Measurements from ENCODE around the gene GTF3C6. TPM values are rescaled to one million over a fixed set of nuclear protein-coding genes. Genes with fewer than 3 reads are reported as not detected.
"Not testable (repeated sequence)": the region's sequence is repeated elsewhere in the genome, so short reads cannot be mapped to it uniquely, and the experiment has no call there.

Gene GTF3C6
- total and polyA plus RNA-seq, 2 donors from 2014 or later: 78.1 to 128 TPM

GRCh38 chr6:110965629-110966229 lies 7.2 kb downstream of the GTF3C6 start:
- intact Hi-C loops (cut with DNase I): no loop called here
- no peak for TF ChIP-seq CTCF (IDR thresholded peaks at IDR 0.05; ENCODE audit: borderline replicate concordance, extremely low read depth, insufficient read depth)
- Histone ChIP-seq H3K36me3 (ENCODE audit: control insufficient read depth in 2 of 3, insufficient read depth in 3 of 3, low read length in 3 of 3) (peaks cover 2 to 8% (median 4%) of the 10 kb centered on the region in 3 donors), H3K27ac (ENCODE audit: low read depth in 2 of 2, low read length in 2 of 2) (no peak overlapping the region), H3K9me3 (ENCODE audit: control insufficient read depth in 2 of 3, insufficient read depth in 1 of 3, low read length in 3 of 3) (no peaks in the 10 kb centered on the region), H3K4me1 (ENCODE audit: control insufficient read depth in 2 of 3, insufficient read depth in 2 of 3, low read depth in 1 of 3, low read length in 3 of 3) (no peaks in the 10 kb centered on the region), H3K9ac (ENCODE audit: low read length in 3 of 3) (no peak overlapping the region), H3K27me3 (ENCODE audit: control insufficient read depth, insufficient read depth, low read length) (no peaks in the 10 kb centered on the region), H3K4me3 (ENCODE audit: low read length in 3 of 3) (no peak overlapping the region)
- no peak for FAIRE-seq
- DNase-seq: no peak

- not testable (repeated sequence) for FAIRE-seq; H3K36me3 ChIP-seq (ENCODE audit: control insufficient read depth in 2 of 3, insufficient read depth in 3 of 3, low read length in 3 of 3)
These were observed 10.2 kb downstream of the GTF3C6 start for GRCh38 chr6:110968661-110969060.

GRCh38 chr6:110971468-110971867 lies 13.0 kb downstream of the GTF3C6 start:
- no peak overlapping the region for H3K27ac ChIP-seq (ENCODE audit: low read depth in 2 of 2, low read length in 2 of 2)
- peaks cover 0 to under 1% (median 0%) of the 10 kb centered on the region in 3 donors for H3K36me3 ChIP-seq (ENCODE audit: control insufficient read depth in 2 of 3, insufficient read depth in 3 of 3, low read length in 3 of 3)
- H3K4me3 ChIP-seq (ENCODE audit: low read length in 3 of 3): no peak overlapping the region
- no peaks in the 10 kb centered on the region for H3K9me3 ChIP-seq (ENCODE audit: control insufficient read depth in 2 of 3, insufficient read depth in 1 of 3, low read length in 3 of 3)
- no peak for TF ChIP-seq CTCF (IDR thresholded peaks at IDR 0.05; ENCODE audit: borderline replicate concordance, extremely low read depth, insufficient read depth)
- DNase-seq: no peak
- no peak overlapping the region for H3K9ac ChIP-seq (ENCODE audit: low read length in 3 of 3)
- no peaks in the 10 kb centered on the region for H3K27me3 ChIP-seq (ENCODE audit: control insufficient read depth, insufficient read depth, low read length)
- intact Hi-C loops (cut with DNase I): no loop called here
- FAIRE-seq: no peak
- no peaks in the 10 kb centered on the region for H3K4me1 ChIP-seq (ENCODE audit: control insufficient read depth in 2 of 3, insufficient read depth in 2 of 3, low read depth in 1 of 3, low read length in 3 of 3)

More at GRCh38 chr6:110968661-110969060, 10.2 kb downstream of the GTF3C6 start:
- H3K4me1 ChIP-seq (ENCODE audit: control insufficient read depth in 2 of 3, insufficient read depth in 2 of 3, low read depth in 1 of 3, low read length in 3 of 3); intact Hi-C loops (cut with DNase I); DNase-seq; H3K27me3 ChIP-seq (ENCODE audit: control insufficient read depth, insufficient read depth, low read length); H3K4me3 ChIP-seq (ENCODE audit: low read length in 3 of 3); H3K27ac ChIP-seq (ENCODE audit: low read depth in 2 of 2, low read length in 2 of 2); H3K9me3 ChIP-seq (ENCODE audit: control insufficient read depth in 2 of 3, insufficient read depth in 1 of 3, low read length in 3 of 3); H3K9ac ChIP-seq (ENCODE audit: low read length in 3 of 3): not testable (repeated sequence)

GRCh38 chr6:110976575-110976974 lies 18.1 kb downstream of the GTF3C6 start:
- no peak for FAIRE-seq
- H3K9me3 ChIP-seq (ENCODE audit: control insufficient read depth in 2 of 3, insufficient read depth in 1 of 3, low read length in 3 of 3): no peaks in the 10 kb centered on the region
- intact Hi-C loops (cut with DNase I): no loop called here
- H3K27ac ChIP-seq (ENCODE audit: low read depth in 2 of 2, low read length in 2 of 2): no peak overlapping the region
- no peak for TF ChIP-seq CTCF (IDR thresholded peaks at IDR 0.05; ENCODE audit: borderline replicate concordance, extremely low read depth, insufficient read depth)
- no peaks in the 10 kb centered on the region for H3K27me3 ChIP-seq (ENCODE audit: control insufficient read depth, insufficient read depth, low read length)
- no peak for DNase-seq
- H3K36me3 ChIP-seq (ENCODE audit: control insufficient read depth in 2 of 3, insufficient read depth in 3 of 3, low read length in 3 of 3): peaks cover 0 to 4% (median 0%) of the 10 kb centered on the region in 3 donors
- H3K4me3 ChIP-seq (ENCODE audit: low read length in 3 of 3): no peak overlapping the region
- peaks cover 0 to 5% (median 0%) of the 10 kb centered on the region in 3 donors for H3K4me1 ChIP-seq (ENCODE audit: control insufficient read depth in 2 of 3, insufficient read depth in 2 of 3, low read depth in 1 of 3, low read length in 3 of 3)
- H3K9ac ChIP-seq (ENCODE audit: low read length in 3 of 3): no peak overlapping the region
